ENCODE data around the gene VN1R5. TPM values are rescaled to one million over a fixed set of nuclear protein-coding genes. Genes with fewer than 3 reads are reported as not detected.
"Not testable (repeated sequence)": the region's sequence is repeated elsewhere in the genome, so short reads cannot be mapped to it uniquely, and the experiment has no call there.

VN1R5 gene
- not detected for total RNA-seq

- H3K9me3 Mint-ChIP-seq = peaks cover 15% of the 10 kb centered on the region
- H3K36me3 Mint-ChIP-seq (ENCODE audit: low read depth); DNase-seq; H3K27me3 Mint-ChIP-seq; H3K4me1 Mint-ChIP-seq; H3K4me3 Mint-ChIP-seq; H3K27ac Mint-ChIP-seq; POLR2A ChIA-PET: not testable (repeated sequence)
- CTCF ChIA-PET = interaction anchor here (0.6 to 1.3 kb wide), 2 partner anchors 34 to 1619 kb away, joined by 3 to 4 read pairs; no protein-coding TSS in a partner anchor
Observed at GRCh38 chr1:247255772-247256171, at the start of gene VN1R5. VN1R5 (plus strand) TSS chr1:247256072.

GRCh38 chr1:247209396-247209795 lies 46.5 kb upstream of the VN1R5 start:
- peaks cover 52% of the 10 kb centered on the region for H3K4me1 Mint-ChIP-seq
- H3K4me3 Mint-ChIP-seq = peak overlapping the region; percentile 92
- no peaks in the 10 kb centered on the region for H3K27me3 Mint-ChIP-seq
- DNase-seq = no peak
- POLR2A ChIA-PET = no interaction called here
- H3K27ac Mint-ChIP-seq = peak overlapping the region; percentile 97
- H3K9me3 Mint-ChIP-seq = peaks cover 25% of the 10 kb centered on the region
- peaks cover 55% of the 10 kb centered on the region for H3K36me3 Mint-ChIP-seq (ENCODE audit: low read depth)
- CTCF ChIA-PET = no interaction called here

- Mint-ChIP-seq H3K4me3 (peak overlapping the region; percentile 92), H3K36me3 (ENCODE audit: low read depth) (peaks cover 50% of the 10 kb centered on the region), H3K9me3 (peaks cover 22% of the 10 kb centered on the region), H3K27me3 (no peaks in the 10 kb centered on the region), H3K27ac (peak overlapping the region; percentile 97), H3K4me1 (peaks cover 51% of the 10 kb centered on the region)
- ChIA-PET CTCF (no interaction called here), POLR2A (interaction anchor here (0.5 kb wide), 1 partner anchor 134 kb away, joined by 5 read pairs; no protein-coding TSS in a partner anchor)
- DNase-seq = no peak
Observed at GRCh38 chr1:247210062-247210375, 45.9 kb upstream of the VN1R5 start.

GRCh38 chr1:247210376-247211117 lies 45.3 kb upstream of the VN1R5 start:
- Mint-ChIP-seq H3K9me3 (peaks cover 20% of the 10 kb centered on the region), H3K27me3 (no peaks in the 10 kb centered on the region), H3K27ac (peak overlapping the region; percentile 97), H3K4me1 (peaks cover 49% of the 10 kb centered on the region), H3K36me3 (ENCODE audit: low read depth) (peaks cover 45% of the 10 kb centered on the region), H3K4me3 (peak overlapping the region; percentile 92)
- CTCF ChIA-PET = no interaction called here
- POLR2A ChIA-PET = interaction anchor here (0.5 kb wide), 1 partner anchor 134 kb away, joined by 5 read pairs; no protein-coding TSS in a partner anchor
- DNase-seq = peak; percentile 97

GRCh38 chr1:247211339-247211738 lies 44.5 kb upstream of the VN1R5 start:
- peaks cover 41% of the 10 kb centered on the region for H3K4me1 Mint-ChIP-seq
- no peaks in the 10 kb centered on the region for H3K27me3 Mint-ChIP-seq
- no peak overlapping the region for H3K27ac Mint-ChIP-seq
- H3K4me3 Mint-ChIP-seq = peak overlapping the region; percentile 16
- H3K9me3 Mint-ChIP-seq = peaks cover 16% of the 10 kb centered on the region
- no peak for DNase-seq
- ChIA-PET POLR2A (no interaction called here), CTCF (no interaction called here)
- peaks cover 37% of the 10 kb centered on the region for H3K36me3 Mint-ChIP-seq (ENCODE audit: low read depth)

GRCh38 chr1:247212012-247212411 lies 43.9 kb upstream of the VN1R5 start:
- POLR2A ChIA-PET = no interaction called here
- H3K9me3 Mint-ChIP-seq = peaks cover 16% of the 10 kb centered on the region
- no peaks in the 10 kb centered on the region for H3K27me3 Mint-ChIP-seq
- H3K27ac Mint-ChIP-seq = no peak overlapping the region
- DNase-seq = no peak
- CTCF ChIA-PET = interaction anchor here (0.5 kb wide), 1 partner anchor 261 kb away, joined by 5 read pairs; no protein-coding TSS in a partner anchor
- no peak overlapping the region for H3K4me3 Mint-ChIP-seq
- H3K36me3 Mint-ChIP-seq (ENCODE audit: low read depth) = peaks cover 31% of the 10 kb centered on the region
- H3K4me1 Mint-ChIP-seq = peaks cover 41% of the 10 kb centered on the region

- H3K4me1 Mint-ChIP-seq = peaks cover 36% of the 10 kb centered on the region
- no peak overlapping the region for H3K27ac Mint-ChIP-seq
Observed at GRCh38 chr1:247212627-247213617, 43.0 kb upstream of the VN1R5 start.

GRCh38 chr1:247216261-247216660 lies 39.6 kb upstream of the VN1R5 start:
- H3K27ac Mint-ChIP-seq = no peak overlapping the region
- no peak for DNase-seq
- no peak overlapping the region for H3K4me3 Mint-ChIP-seq
- peaks cover 7% of the 10 kb centered on the region for H3K9me3 Mint-ChIP-seq
- peaks cover 12% of the 10 kb centered on the region for H3K4me1 Mint-ChIP-seq
- CTCF ChIA-PET = no interaction called here
- POLR2A ChIA-PET = no interaction called here
- H3K27me3 Mint-ChIP-seq = no peaks in the 10 kb centered on the region
- no peaks in the 10 kb centered on the region for H3K36me3 Mint-ChIP-seq (ENCODE audit: low read depth)

More at GRCh38 chr1:247212627-247213617, 43.0 kb upstream of the VN1R5 start:
- Mint-ChIP-seq H3K36me3 (ENCODE audit: low read depth) (peaks cover 22% of the 10 kb centered on the region), H3K27me3 (no peaks in the 10 kb centered on the region), H3K9me3 (peaks cover 9% of the 10 kb centered on the region), H3K4me3 (no peak overlapping the region)
- POLR2A ChIA-PET = no interaction called here
- CTCF ChIA-PET = interaction anchor here (0.5 kb wide), 1 partner anchor 262 kb away, joined by 5 read pairs; no protein-coding TSS in a partner anchor
- DNase-seq = no peak

- Mint-ChIP-seq H3K27ac (no peak overlapping the region), H3K9me3 (peaks cover 18% of the 10 kb centered on the region), H3K36me3 (ENCODE audit: low read depth) (no peaks in the 10 kb centered on the region), H3K4me1 (peaks cover 4% of the 10 kb centered on the region), H3K27me3 (no peaks in the 10 kb centered on the region), H3K4me3 (no peak overlapping the region)
- DNase-seq = no peak
- ChIA-PET CTCF (no interaction called here), POLR2A (no interaction called here)
Observed at GRCh38 chr1:247218121-247218651, 37.7 kb upstream of the VN1R5 start.

- CTCF ChIA-PET = not testable (repeated sequence)
Observed at GRCh38 chr1:247220280-247220679, 35.6 kb upstream of the VN1R5 start.

GRCh38 chr1:247222840-247223239 lies 33.0 kb upstream of the VN1R5 start:
- no peak overlapping the region for H3K27ac Mint-ChIP-seq
- CTCF ChIA-PET = no interaction called here
- peaks cover 29% of the 10 kb centered on the region for H3K9me3 Mint-ChIP-seq
- H3K36me3 Mint-ChIP-seq (ENCODE audit: low read depth) = no peaks in the 10 kb centered on the region
- H3K4me3 Mint-ChIP-seq = no peak overlapping the region
- no peak for DNase-seq
- no peaks in the 10 kb centered on the region for H3K4me1 Mint-ChIP-seq
- POLR2A ChIA-PET = no interaction called here
- peaks cover 4% of the 10 kb centered on the region for H3K27me3 Mint-ChIP-seq

More at GRCh38 chr1:247220280-247220679, 35.6 kb upstream of the VN1R5 start:
- H3K36me3 Mint-ChIP-seq (ENCODE audit: low read depth); POLR2A ChIA-PET; H3K4me3 Mint-ChIP-seq; H3K27ac Mint-ChIP-seq; H3K27me3 Mint-ChIP-seq; H3K4me1 Mint-ChIP-seq; DNase-seq: not testable (repeated sequence)
- H3K9me3 Mint-ChIP-seq = peaks cover 27% of the 10 kb centered on the region

GRCh38 chr1:247224822-247225221 lies 31.1 kb upstream of the VN1R5 start:
- ChIA-PET CTCF (interaction anchor here (1.1 kb wide), 1 partner anchor 41 kb away, joined by 3 read pairs; no protein-coding TSS in a partner anchor), POLR2A (no interaction called here)
- no peaks in the 10 kb centered on the region for H3K4me1 Mint-ChIP-seq
- H3K27me3 Mint-ChIP-seq = peaks cover 4% of the 10 kb centered on the region
- no peak for DNase-seq
- H3K4me3 Mint-ChIP-seq = no peak overlapping the region
- peaks cover 3% of the 10 kb centered on the region for H3K36me3 Mint-ChIP-seq (ENCODE audit: low read depth)
- no peak overlapping the region for H3K27ac Mint-ChIP-seq
- H3K9me3 Mint-ChIP-seq = peaks cover 40% of the 10 kb centered on the region

GRCh38 chr1:247228133-247228532 lies 27.7 kb upstream of the VN1R5 start:
- no peaks in the 10 kb centered on the region for H3K4me1 Mint-ChIP-seq
- H3K36me3 Mint-ChIP-seq (ENCODE audit: low read depth) = peaks cover 3% of the 10 kb centered on the region
- no peak overlapping the region for H3K27ac Mint-ChIP-seq
- H3K4me3 Mint-ChIP-seq = no peak overlapping the region
- no peak for DNase-seq
- peaks cover 4% of the 10 kb centered on the region for H3K27me3 Mint-ChIP-seq
- ChIA-PET POLR2A (no interaction called here), CTCF (interaction anchor here (0.5 kb wide), 1 partner anchor 904 kb away, joined by 3 read pairs; no protein-coding TSS in a partner anchor)
- peaks cover 39% of the 10 kb centered on the region for H3K9me3 Mint-ChIP-seq

Measured in activated CD4-positive, alpha-beta T cell treated with anti-CD3 and anti-CD28 coated beads, Interleukin-2, amount 10 ng/mL, durations not matched to agents 7 days and 5 days (primary cell).